Measurements from ENCODE around the gene VIPR1.

DNA sequence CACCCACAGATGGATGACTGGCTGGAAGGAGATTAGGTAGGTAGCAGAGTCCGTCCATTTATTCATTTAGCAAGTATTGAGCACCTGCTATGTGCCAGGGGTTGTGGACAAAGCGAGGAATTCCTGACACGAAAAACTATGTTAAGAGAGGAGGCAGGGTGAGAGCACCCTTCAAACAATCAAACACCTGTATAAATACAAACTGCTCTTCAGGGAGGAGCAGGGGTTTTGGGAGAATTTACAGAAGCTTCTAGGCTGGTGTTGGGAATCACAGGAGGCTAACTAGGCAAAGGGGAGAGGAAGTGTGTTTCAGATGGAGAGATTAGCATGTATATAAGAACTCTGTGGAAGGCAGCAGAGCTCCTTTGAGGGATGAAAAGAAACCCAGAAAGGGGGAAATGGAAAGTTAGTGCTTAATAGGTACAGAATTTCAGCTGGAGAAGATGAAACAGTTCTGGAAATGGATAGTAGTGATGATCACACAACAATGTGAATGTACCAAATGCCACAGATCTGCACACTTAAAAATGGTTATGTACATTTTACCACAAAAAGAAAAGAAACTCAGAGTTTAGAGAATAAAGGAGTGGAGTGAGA, 80.1 kb downstream of the VIPR1 start:
- TF ChIP-seq, protein P1, sequence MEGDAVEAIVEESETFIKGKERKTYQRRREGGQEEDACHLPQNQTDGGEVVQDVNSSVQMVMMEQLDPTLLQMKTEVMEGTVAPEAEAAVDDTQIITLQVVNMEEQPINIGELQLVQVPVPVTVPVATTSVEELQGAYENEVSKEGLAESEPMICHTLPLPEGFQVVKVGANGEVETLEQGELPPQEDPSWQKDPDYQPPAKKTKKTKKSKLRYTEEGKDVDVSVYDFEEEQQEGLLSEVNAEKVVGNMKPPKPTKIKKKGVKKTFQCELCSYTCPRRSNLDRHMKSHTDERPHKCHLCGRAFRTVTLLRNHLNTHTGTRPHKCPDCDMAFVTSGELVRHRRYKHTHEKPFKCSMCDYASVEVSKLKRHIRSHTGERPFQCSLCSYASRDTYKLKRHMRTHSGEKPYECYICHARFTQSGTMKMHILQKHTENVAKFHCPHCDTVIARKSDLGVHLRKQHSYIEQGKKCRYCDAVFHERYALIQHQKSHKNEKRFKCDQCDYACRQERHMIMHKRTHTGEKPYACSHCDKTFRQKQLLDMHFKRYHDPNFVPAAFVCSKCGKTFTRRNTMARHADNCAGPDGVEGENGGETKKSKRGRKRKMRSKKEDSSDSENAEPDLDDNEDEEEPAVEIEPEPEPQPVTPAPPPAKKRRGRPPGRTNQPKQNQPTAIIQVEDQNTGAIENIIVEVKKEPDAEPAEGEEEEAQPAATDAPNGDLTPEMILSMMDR (conservative IDR thresholded peaks at IDR 0.05; ENCODE audit: low read depth, low read length), result no peak
- TF ChIP-seq EZH2 (IDR thresholded peaks at IDR 0.05; ENCODE audit: low read length, unreplicated experiment), result no peak
